ENCODE data around the gene SHISA7.
A peak's percentile ranks its signal among the peaks of the same experiment; 100 is the strongest.
"Not testable (repeated sequence)": the region's sequence is repeated elsewhere in the genome, so short reads cannot be mapped to it uniquely, and the experiment has no call there.

The SHISA7 gene

DNA sequence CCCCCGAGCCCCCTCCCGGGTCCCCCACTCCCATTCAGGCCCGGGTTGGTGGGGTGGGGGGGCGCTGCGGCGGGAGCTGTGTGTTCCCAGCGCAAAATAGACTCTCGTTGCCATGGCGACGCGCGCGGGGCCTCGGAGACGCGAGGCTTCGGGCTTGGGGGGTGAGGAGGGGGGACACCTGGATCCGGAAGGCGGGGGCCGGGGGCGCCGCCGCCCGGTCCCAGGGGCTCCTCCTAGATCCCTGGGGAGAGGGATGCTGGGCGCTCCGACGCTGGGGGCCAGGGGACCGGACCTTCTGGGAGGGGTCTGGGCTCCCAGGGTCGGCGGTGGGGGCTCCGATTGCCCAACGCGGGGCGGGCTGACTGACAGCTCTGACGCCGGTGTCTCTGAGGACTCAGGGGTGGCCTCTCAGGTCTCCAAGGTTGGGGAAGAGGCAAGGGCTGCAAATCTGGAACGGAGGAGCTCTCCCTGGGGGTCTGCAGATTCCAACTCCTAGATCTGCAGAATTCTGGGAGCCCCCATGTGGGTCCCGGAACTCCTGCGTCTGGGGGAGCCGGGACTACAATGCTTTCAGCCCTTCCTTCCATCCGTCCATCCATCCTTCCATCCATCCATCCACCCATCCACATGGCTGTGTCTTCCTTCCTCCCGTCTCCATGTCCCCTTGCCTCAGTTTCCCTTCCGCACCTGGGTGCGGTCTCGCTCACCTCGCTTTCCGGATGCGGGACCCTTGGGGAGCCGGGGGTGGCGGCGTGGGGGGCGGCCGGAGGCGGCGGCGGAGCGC, 9.1 kb upstream of the SHISA7 start:
- H3K27ac ChIP-seq: no peak overlapping the region
- DNase-seq (ENCODE audit: low read depth, low spot score): no peak

DNA sequence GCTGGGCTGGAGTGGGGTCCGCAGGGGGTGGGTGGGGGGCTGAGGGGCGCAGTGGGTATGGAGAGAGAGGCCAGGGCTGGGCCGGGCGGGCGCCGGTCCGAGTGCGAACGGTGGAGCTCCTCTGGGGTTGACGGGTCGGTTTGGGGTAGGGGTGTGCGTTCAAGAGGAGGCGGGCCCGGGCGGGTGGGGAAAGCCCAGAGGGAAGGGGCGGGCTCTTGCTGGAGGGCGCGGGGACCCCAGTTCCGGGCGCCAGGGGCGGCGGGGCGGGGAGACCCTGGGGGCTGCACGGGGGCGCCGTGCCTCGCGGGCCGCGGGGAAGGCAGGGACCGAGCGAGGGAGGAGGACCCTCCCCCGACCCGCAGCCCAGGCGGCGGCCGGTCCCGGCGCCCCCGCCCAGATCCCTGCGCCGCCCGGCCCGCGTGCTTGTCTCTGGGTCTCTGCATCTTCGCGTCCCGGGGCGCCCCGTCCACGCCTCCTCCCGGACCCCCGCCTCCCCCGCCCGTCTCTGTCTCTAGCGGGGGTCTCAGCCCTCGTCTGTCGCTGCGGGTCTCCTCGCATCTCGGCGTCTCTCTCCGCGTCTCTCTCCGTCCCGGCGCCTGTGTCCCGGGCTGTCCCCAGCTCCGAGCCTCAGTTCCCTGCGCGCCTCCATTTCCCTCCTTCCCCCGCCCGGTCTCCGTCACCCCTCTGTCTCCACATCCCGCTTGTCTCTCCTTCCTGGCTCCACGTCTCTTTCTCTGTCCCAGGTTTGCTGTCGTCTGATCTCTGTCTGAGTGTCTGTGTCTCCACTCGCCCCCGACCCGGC, 8.3 kb upstream of the SHISA7 start:
- DNase-seq (ENCODE audit: low read depth, low spot score): no peak
- H3K27ac ChIP-seq: no peak overlapping the region

DNA sequence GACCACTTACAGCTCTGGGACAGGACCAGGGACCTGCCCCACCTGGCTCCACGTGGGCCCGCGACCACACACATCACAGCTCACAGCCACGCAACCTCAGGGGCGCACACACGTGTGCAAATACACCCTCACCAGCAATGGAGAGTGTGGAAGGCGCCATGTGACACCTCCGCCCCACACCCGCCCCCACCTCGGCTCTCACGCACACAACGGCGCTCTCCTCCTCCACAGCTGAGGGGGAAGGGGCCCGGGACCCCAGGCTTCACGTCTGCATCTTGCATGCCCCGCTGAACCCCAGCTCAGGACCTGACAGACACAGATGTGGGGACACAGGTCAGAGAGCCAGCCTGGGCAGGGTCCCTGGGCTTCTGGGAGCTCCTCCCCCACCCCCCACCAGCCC, 6.4 kb upstream of the SHISA7 start:
- no peak overlapping the region for H3K27ac ChIP-seq
- DNase-seq (ENCODE audit: low read depth, low spot score): no peak

DNA sequence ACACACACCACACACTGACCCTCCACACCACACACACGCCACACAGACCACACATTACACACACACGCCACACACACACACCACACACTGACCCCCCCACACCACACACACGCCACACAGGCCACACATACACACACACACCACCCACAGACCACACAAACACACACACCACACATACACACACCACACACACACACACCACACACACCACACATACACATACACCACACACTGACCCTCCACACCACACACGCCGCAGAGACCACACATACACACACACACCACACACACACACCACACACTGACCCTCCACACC, 5.0 kb upstream of the SHISA7 start:
- DNase-seq (ENCODE audit: low read depth, low spot score); H3K27ac ChIP-seq: not testable (repeated sequence)

DNA sequence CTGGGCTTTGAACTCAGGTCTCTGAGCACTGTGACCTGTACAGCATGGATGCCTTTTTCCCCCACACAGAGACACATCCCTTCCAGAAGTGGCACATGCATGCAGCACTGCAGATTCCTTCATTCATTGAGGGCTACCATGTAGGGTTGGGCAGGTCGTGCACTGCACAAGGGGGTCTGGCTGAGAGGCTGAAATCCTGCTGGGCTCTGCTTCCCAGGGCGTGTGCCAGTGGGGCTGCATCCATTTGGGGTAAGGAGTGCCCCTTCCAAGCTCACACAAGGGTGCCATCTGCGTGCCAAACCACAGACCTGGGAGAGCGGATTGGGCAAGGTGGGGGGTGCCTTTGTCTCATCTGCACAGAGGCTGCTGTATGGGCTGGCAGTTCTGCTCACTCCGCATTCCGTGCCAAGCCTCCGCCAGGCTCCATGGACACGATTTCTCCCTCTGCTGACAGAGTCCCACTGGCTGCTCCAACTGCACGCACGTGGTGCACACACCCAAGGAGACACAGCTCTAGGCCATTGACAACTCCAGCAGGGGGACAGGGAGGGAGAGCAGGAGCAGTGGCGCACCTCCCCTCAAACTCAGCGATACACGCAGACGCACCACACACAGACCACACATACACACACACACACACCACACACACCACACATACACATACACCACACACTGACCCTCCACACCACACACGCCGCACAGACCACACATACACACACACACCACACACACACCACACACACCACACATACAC, 4.5 kb upstream of the SHISA7 start:
- no peak overlapping the region for H3K27ac ChIP-seq
- DNase-seq (ENCODE audit: low read depth, low spot score): peak; percentile 29

DNA sequence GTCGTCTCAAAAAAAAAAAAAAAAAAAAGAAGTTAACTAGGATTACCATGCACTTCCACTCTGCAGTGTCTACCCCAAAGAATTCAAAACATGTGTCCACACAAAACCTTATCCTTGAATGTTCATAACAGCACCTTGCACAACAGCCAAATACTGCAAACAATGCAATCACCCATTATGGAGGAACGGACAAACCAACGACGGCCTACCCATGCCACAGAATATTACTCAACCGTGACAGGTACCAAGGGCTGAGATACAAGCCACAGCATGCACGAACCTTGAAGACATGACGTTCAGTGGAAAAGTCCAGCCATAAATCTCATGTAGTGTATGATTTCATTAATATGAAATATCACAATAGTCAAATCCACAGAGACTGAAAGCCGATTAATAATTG, 3.0 kb upstream of the SHISA7 start:
- peak overlapping the region; percentile 23 for H3K27ac ChIP-seq
- peak; percentile 94 for DNase-seq (ENCODE audit: low read depth, low spot score)

DNA sequence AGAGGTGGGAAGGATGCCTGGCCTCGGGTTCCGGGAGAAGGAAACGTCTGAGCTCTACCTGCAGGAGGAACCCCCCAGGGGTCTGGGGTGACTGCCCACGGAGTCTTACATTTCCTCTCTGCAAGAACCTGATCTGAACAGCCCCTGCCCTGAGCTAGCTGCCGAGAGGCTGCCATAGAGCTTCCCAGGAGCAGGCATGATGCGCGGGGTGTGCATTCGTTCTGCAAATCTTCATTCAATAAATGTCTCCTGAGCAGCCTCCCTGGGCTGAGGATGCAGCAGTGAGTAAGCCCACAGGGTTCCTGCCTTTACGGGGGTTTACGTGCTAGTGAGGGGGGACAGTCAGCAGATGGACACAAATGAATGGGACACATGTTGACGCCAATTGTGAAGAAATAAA, 1.5 kb upstream of the SHISA7 start:
- no peak overlapping the region for H3K27ac ChIP-seq
- DNase-seq (ENCODE audit: low read depth, low spot score): no peak

DNA sequence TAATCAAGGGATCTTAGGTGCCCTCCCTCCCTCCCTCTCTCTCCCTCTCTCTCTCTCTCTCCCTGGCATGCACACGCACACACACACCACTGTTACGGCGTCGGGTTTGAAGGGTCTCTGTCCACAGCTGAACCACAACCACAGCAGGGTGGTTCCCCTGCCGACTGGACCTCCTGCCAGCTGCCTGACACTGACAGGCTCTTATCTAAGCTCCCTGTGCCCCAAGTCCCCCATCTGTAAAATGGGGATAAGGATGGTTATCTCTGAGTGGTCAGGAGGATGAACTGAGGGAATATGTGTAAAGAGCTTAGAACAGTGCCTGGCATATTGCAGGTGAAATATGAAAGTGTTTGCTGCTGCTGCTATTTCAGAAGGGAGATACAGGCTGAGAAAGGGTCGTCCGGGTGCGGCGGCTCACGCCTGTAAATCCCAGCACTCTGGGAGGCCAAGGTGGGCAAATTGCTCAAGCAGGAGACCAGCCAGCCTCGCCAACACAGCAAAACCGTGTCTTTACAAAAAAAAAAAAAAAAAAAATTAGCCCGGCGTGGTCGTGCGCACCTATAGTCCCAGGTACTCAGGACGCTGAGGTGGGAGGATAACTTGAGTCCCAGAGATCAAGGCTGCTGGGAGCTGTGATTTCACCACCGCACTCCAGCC, 852 bp upstream of the SHISA7 start:
- no peak for DNase-seq (ENCODE audit: low read depth, low spot score)
- H3K27ac ChIP-seq: no peak overlapping the region

DNA sequence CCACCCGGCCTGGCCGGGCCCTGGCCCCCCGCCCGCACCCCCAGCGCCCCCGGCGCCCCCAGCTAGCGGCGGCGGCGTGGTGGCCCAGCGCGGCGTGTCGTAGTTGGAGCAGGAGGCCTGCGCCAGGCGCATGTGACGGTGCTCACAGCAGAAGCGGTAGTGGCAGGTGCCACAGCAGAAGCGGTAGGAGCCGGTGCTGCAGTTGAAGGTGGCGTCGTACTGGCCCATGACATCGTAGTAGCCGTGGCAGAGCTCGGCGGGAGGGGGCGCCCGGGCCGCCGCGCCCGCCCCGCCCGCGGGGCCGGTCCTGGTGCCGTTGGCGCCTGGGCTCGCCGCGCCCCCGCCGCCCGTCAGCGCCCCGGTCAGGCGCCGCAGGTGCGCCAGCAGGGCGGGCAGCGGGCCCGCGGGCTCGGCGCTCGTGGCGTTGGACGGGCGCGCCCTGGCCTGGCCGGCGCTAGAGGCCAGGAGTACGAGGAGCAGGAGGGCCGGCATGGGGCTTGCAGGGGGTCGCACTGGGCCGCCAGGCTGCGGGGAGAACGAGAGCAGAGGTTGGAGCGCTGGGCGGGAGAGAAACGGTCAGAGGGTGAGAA, 633 bp downstream of the SHISA7 start:
- DNase-seq (ENCODE audit: low read depth, low spot score): no peak
- no peak overlapping the region for H3K27ac ChIP-seq

DNA sequence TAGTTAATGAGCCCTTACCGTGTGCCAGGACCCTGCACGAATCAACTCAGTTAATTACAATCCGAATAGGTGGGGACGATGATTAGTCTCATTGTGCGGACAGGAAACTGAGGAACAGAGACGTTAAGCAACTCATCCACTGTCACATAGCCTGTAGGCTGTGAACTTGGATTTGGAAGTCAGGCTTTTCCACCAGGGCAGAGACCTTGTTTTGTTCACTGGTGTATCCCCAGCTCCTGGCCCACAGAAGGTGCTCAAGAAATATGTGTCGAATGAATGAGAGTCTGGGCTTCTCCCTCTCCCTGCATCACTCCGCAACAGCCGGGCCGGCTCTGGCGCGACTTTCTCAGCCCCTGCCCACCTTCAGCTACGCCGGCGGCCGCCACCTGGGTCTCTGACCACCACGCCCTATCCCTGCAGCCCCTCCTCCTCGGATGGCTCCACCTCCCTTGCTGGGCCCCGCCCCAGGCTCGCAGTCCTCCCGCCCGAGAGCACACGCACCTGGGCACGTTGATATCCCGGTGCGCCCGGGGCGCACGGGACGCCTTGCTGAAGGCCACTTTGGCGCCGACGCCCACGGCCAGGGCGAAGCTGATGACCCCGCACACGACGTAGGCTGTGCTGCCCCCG, 1.3 kb downstream of the SHISA7 start:
- H3K27ac ChIP-seq: no peak overlapping the region
- DNase-seq (ENCODE audit: low read depth, low spot score): no peak

DNA sequence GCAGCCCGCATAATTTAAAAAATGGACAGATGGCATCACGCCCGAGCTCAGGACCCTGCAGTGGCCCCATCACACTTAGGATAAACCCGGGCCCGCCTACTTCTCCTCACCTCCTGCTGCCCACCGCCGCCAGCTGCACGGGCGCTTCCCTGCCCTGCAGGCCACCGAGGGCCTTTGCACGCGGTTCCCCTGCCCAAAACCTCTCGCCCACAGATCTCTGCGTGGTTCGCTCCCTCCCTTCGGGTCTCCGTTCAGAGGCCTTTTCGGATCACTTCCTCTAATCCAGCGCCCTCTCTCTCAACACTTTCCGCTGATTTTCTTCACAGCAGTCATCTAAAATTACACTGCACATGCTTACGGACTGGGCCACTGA, 1.8 kb downstream of the SHISA7 start:
- H3K27ac ChIP-seq: no peak overlapping the region
- no peak for DNase-seq (ENCODE audit: low read depth, low spot score)

DNA sequence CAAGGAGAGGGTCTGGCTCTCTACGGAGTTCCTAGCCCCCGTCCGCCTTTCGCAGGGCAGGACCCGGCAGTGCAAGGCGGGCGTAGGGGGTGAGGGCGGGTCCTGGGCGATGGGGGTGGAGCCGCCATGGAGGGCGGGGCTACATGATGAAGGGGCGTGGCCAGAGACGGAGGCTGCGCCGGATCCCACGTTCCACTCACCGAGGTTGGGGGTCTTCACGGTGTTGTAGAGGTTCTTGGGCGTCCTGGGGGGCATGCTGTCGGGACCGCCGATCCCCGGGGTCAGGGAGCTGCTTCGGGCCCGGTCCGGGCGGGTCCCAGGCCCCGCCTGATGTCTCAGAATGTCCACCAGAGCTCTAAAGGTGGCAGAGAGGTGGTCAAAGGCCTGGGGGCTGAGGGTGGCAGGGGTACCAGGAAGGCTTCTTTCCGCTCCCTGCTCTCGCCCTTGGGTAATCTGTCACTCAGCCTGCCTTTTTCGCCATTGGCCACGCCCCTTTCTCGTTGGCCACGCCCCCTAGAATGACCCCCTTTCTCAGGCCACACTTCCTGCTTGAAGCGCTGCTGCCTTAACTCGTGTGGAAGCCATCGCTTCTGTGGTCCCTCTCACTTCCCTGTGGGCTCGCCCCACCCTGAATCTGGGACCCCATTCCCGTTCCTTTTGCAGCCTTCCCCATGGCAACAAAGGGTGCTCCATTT, 2.5 kb downstream of the SHISA7 start:
- no peak for DNase-seq (ENCODE audit: low read depth, low spot score)
- no peak overlapping the region for H3K27ac ChIP-seq

DNA sequence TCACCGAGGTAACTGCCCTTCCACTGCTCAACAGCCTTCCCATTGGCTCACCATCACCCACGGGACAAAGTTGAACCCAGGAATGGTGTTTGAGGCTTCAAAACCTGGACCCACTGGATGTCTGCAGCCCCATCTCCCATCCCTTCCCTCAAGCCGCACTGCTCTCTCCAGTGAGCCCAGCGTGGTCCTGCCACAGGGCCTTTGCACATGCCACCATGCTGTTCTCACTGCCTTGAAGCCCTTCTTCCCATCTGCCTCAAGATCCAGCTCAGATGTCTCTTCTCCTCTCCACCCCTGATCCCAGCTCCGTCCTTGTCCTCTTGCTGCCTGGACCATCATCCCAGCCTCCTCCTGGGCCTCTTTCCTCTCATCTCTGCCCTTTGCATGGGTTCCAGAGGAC, 4.0 kb downstream of the SHISA7 start:
- no peak overlapping the region for H3K27ac ChIP-seq
- DNase-seq (ENCODE audit: low read depth, low spot score): no peak

DNA sequence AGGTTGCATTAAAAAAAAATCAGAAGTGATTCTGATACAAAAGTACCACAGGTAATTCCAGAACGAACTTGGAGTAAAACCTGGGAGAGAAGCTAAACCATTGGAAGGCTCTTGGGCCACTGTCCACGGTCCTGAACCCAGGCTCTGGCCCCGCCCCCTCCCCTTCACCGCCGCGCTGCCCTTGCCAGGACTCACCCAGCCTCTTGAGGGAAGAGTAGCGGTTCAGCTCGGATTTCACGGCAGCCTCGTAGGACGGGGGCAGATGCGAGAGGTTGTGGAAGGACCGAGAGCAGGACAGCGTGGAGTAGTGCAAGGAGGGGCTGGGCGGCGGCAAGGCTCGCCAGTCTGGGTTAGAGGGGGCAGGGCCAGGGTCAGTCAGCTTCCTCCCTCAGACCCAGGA, 5.7 kb downstream of the SHISA7 start:
- DNase-seq (ENCODE audit: low read depth, low spot score): no peak
- no peak overlapping the region for H3K27ac ChIP-seq

DNA sequence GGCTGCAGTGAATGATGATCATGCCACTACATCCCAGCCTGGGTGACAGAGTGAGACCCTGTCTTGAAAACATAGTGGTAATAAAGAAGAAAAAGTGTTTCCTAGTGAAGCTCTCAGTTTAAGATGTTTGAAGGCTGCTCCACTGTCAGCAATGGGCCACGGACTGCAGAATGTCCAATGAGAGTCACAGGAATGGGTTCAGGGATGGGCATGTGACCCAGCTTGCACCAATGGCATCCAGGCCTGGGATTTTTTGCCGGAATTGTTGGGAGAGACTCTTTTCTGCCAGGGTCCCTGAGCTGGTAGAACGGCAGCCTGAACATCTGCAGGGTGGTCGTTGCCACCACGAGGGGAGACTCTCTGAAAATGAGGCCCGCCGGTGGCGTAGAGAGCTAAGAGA, 6.3 kb downstream of the SHISA7 start:
- no peak overlapping the region for H3K27ac ChIP-seq
- DNase-seq (ENCODE audit: low read depth, low spot score): no peak

DNA sequence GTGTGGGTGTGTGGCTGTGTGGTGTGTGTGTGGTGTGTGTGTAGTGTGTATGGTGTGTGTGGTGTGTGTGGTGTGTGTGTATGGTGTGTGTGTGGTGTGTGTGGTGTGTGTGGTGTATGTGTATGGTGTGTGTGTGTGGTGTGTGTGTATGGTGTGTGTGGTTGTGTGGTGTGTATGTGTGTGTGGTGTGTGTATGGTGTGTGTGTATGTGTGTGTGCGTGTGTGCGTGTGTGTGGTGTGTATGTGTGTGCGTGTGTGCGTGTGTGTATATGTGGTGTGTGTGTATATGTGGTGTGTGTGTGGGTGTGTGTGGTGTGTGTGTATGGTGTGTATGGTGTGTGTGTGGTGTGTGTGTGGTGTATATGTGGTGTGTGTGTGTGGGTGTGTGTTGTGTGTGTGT, 8.1 kb downstream of the SHISA7 start:
- DNase-seq (ENCODE audit: low read depth, low spot score): no peak
- no peak overlapping the region for H3K27ac ChIP-seq

DNA sequence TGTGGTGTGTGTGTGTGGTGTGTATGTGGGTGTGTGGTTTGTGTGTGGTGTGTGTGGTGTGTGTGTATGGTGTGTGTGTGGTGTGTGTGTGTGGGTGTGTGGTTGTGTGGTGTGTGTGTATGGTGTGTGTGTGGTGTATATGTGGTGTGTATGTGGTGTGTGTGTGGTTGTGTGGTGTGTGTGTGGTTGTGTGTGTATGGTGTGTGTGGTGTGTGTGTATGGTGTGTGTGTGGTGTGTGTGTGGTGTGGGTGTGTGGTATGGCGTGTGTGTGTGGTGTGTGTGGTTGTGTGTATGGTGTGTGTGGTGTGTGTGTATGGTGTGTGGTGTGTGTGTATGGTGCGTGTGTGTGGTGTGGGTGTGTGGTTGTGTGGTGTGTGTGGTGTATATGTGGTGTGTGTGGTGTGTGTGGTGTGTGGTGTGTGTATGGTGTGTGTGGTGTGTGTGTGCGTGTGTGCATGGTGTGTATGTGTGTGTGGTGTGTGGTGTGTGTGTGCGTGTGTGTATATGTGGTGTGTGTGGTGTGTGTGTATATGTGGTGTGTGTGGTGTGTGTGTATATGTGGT, 8.7 kb downstream of the SHISA7 start:
- H3K27ac ChIP-seq: no peak overlapping the region
- no peak for DNase-seq (ENCODE audit: low read depth, low spot score)

DNA sequence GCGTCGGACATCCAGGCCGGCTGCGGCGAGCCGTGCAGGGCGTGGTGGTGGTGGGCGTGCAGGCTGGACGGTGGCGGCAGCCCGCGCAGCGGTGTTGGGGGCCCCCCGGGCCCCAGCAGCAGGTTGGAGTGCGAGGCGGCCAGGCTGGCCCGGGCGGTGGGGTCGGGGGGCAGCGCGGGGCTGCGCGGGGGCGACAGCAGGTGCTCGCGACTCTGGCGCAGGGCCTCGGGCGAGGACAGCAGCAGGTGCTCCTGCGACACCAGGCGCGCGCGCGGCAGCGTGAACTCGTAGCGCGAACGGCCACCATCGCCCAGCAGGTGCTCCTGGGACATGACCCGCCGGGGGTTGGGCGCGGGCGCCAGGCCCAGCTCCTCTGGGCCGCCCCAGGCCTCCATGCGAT, 9.8 kb downstream of the SHISA7 start:
- no peak for DNase-seq (ENCODE audit: low read depth, low spot score)
- H3K27ac ChIP-seq: no peak overlapping the region

Data from epithelial cell of prostate (primary cell).